ENCODE data around the gene KAZN. TPM values are rescaled to one million over a fixed set of nuclear protein-coding genes. Genes with fewer than 3 reads are reported as not detected.

The KAZN gene
- total and polyA plus RNA-seq, 8 donors, result 11.1 to 37.5 (median 30.2) TPM

DNA sequence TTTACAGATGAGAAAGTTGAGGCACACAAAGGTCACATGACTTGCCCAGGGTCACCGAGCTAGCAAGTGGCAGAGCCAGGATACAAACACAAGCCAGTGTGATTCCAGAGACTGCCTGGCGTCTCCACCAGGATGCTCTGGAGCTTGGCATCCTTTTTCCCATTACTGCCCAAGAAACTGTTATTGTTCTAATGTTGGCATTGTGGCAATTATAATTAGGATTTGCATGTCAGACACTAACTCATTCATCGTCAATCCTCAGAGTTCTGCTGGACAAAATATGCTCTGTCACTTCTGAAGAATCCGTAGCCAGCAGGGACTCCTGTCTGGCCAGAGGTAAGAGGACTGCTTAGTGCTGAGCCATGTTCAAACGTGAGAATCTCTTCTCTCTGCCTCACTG lies 8.8 kb downstream of the KAZN start:
- no peaks in the 10 kb centered on the region for H3K9me3 ChIP-seq
- intact Hi-C loops (cut with DNase I), result no loop called here

DNA sequence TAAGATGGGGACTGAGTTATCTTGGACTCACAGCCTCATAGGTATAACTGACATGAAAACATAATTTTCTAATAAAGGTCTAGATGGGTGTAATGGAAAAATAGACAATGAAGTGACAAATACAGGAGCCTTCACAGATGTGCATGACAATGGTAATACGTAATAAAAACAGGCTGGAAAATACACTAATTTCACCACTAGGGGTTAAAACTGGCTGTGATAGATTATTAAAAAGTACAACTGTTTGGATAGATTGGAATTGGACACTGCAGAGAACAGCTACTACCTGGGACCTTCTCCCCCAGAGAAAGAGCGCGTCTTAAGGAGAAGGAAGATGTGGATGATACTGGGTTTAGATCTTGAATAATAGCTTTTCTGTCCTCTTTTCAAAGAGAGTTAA lies 9.8 kb downstream of the KAZN start:
- Histone ChIP-seq H3K4me3 (no peak overlapping the region), H3K36me3 (no peaks in the 10 kb centered on the region), H3K27me3 (peaks cover 0 to 8% of the 10 kb centered on the region in 2 donors), H3K4me1 (no peaks in the 10 kb centered on the region), H3K27ac (no peak overlapping the region), H3K9me3 (no peaks in the 10 kb centered on the region)
- ATAC-seq, result no peak
- DNase-seq, result no peak
- TF ChIP-seq, protein P1, sequence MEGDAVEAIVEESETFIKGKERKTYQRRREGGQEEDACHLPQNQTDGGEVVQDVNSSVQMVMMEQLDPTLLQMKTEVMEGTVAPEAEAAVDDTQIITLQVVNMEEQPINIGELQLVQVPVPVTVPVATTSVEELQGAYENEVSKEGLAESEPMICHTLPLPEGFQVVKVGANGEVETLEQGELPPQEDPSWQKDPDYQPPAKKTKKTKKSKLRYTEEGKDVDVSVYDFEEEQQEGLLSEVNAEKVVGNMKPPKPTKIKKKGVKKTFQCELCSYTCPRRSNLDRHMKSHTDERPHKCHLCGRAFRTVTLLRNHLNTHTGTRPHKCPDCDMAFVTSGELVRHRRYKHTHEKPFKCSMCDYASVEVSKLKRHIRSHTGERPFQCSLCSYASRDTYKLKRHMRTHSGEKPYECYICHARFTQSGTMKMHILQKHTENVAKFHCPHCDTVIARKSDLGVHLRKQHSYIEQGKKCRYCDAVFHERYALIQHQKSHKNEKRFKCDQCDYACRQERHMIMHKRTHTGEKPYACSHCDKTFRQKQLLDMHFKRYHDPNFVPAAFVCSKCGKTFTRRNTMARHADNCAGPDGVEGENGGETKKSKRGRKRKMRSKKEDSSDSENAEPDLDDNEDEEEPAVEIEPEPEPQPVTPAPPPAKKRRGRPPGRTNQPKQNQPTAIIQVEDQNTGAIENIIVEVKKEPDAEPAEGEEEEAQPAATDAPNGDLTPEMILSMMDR (IDR thresholded peaks at IDR 0.05), result no peak
- intact Hi-C loops (cut with DNase I), result no loop called here

More for the DNA sequence above, 8.8 kb downstream of the KAZN start:
- H3K4me3 ChIP-seq, result no peak overlapping the region
- ATAC-seq (no peak), DNase-seq (no peak)
- TF ChIP-seq, protein P1 (IDR thresholded peaks at IDR 0.05), result no peak
- no peaks in the 10 kb centered on the region for H3K36me3 ChIP-seq
- no peaks in the 10 kb centered on the region for H3K4me1 ChIP-seq
- H3K27me3 ChIP-seq, result peaks cover 0 to 18% of the 10 kb centered on the region in 2 donors
- H3K27ac ChIP-seq, result no peak overlapping the region

DNA sequence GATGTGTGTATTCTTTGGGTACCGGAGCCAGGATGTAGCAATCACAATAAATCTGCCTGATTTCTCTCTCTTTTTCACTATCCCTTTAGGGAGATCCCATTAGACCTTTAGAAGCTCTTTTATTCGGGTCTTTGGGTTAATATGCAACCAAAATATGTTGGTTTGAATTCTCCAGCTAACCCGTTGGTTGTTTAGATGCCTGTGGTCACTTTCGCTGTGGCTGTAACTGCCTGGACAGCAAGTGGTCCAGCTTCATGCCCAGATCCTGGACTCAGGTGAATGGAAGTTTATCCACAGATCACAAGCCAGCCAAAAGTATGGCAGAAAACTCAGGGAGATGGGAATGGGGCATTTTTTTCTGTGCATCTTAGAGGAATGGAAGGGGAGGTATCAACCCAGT lies 12.3 kb downstream of the KAZN start:
- no peaks in the 10 kb centered on the region for H3K4me1 ChIP-seq
- TF ChIP-seq, protein P1 (IDR thresholded peaks at IDR 0.05), result no peak
- no peak overlapping the region for H3K27ac ChIP-seq
- no peaks in the 10 kb centered on the region for H3K27me3 ChIP-seq
- no peaks in the 10 kb centered on the region for H3K36me3 ChIP-seq
- ATAC-seq (no peak), DNase-seq (no peak)
- H3K9me3 ChIP-seq, result no peaks in the 10 kb centered on the region
- H3K4me3 ChIP-seq, result no peak overlapping the region
- intact Hi-C loops (cut with DNase I), result no loop called here

DNA sequence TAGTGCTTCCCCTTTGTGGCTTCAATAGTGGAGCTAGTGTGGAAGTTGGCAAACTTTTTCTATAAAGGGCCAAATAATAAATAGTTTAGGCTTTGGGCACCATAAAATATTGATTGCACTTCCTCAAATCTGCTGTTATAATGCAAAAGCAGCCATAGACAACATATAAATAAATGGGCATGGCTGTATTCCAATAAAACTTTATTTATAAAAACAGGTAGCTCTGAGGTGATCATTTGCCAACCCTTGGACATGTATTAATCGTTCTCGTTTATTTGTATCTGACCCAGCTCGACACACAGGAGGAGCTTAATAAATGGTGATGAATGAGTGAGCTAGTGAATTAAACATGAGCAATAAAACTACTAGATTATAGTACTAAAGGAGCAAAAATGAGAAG lies 13.3 kb downstream of the KAZN start:
- intact Hi-C loops (cut with DNase I), result no loop called here
- no peak overlapping the region for H3K27ac ChIP-seq

DNA sequence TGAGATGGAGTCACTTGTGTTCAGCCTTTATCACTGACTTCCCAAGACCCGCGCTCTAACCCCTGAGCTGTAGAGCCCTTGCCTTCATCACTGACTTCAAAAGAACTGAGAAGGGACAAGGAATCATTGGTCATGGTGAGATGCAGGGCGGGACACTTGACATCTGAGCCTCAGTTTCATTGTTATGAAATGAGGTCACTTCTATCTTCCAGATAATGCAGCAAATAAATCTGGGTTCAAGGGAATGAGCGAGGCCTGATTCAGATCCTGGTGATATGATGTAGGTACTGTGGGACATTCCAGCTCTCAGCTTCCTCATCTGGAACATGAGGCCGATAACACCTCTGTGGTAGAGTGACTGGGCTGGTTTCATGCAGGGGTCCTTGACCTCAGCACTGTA lies 13.8 kb downstream of the KAZN start:
- H3K27ac ChIP-seq, result no peak overlapping the region
- no peaks in the 10 kb centered on the region for H3K36me3 ChIP-seq
- ATAC-seq (no peak), DNase-seq (no peak)
- H3K9me3 ChIP-seq, result no peaks in the 10 kb centered on the region
- no peaks in the 10 kb centered on the region for H3K27me3 ChIP-seq
- no peaks in the 10 kb centered on the region for H3K4me1 ChIP-seq
- intact Hi-C loops (cut with DNase I), result no loop called here
- H3K4me3 ChIP-seq, result no peak overlapping the region
- TF ChIP-seq, protein P1 (IDR thresholded peaks at IDR 0.05), result no peak

More for the DNA sequence above, 13.3 kb downstream of the KAZN start:
- ATAC-seq (no peak), DNase-seq (no peak)
- no peaks in the 10 kb centered on the region for H3K9me3 ChIP-seq
- no peaks in the 10 kb centered on the region for H3K27me3 ChIP-seq
- no peaks in the 10 kb centered on the region for H3K36me3 ChIP-seq
- TF ChIP-seq, protein P1 (IDR thresholded peaks at IDR 0.05), result no peak
- no peaks in the 10 kb centered on the region for H3K4me1 ChIP-seq
- no peak overlapping the region for H3K4me3 ChIP-seq

All from left lung (tissue), 10 donors.